Fibroblast of skin of left biceps (primary cell): ENCODE data around the gene ALPI.

Experiments used
- DNase-seq, 2 experiments: peaks; one replicate each; pipeline ENCODE4 v3.0.0-alpha.2; 2013; ENCODE audit warnings: low read depth in 2 of 2

Gene ALPI

DNA sequence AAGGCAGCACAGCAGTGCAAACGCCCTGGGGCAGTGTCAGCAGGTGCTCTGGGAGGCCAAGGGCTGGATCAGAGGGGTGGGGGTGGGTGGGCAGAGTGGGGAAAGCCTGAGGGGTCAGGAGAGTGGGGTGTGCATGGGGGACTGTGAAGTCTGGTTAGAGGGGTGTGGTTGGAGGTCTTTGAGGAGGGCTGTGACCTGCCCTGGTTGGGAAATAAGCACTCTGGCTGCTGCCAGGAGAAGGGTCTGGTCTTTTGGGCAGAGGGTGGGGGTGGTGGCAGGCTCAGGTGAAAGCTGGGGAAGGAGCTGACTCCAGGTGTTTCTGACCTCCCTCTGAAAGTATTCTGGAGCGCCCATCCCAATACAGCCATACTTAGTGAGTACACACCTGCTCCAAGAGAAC, 4.2 kb downstream of the ALPI start:
- DNase-seq, result no peak

DNA sequence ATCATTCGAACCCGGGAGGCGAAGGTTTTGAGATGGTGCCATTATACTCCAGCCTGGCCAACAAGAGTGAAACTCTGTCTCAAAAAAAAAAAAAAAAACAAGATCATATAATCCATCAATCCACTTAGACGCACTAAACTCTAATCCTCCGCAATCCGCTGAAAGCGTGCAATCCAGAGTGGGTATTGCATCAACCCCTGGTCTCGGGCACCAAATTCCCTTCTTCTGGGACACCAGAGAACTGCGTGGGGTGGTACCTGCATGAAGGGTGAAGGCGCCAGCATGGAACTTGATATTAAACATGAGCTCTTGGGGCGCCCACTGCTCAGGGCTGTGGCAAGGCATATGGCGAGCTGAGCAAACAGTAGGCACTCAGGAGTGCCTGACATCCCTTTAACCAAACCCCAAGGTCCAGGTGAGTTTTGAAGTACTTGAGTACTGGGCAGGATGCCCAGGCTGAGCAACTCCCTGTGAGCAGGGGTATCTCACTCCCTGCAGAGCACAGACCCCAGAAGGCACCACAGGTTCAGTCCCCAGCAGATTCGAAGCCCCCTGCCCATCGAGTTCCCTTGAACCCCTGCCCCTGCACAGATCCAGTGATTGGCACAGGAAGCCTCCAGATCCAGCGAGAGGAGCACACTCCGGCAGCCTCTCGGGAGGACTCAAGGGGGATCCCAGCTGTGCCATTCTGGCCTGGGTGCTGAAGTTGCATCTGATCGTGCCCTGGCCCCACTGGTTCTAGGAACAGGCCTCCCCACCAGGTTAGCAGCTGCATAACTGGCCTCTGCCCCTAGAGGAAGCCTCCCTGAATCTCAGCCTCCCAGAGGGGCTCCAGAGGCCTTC, 8.0 kb downstream of the ALPI start:
- no peak for DNase-seq

DNA sequence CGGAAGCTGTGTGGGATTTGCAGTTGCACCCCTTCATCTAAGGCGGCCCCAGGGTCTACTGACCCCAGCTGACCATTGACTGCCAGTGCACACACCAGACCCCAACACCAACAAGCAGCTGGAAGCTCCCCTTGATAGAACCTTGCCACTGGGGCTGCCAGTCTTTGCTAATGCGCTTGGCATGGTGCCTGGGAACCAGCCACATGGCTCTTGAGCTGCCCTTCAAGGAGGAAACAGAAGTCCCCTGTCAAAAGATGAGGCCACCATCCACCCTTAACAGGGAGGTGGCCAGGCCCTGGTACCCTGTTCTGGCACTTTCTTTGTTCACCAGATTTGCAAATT, 8.6 kb downstream of the ALPI start:
- DNase-seq, result no peak

DNA sequence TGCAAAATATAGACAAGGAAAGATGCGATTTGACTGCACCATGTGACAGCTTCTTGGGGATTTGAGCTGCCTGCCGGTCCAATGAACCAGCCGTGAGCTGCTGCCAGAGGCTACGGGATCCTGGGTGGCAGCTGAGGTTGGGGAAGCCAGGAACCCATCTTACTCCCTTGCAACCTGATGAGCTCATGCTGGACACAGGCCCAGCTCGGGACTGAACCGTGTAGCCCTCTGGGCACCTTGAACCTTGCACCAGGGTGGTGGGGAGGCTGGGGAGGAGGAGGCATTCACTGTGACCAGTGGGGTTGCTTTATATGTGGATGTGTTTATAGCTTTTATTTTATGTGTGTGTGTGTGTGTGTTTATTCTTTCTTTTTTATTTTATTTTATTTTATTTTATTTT, 9.1 kb downstream of the ALPI start:
- DNase-seq, result no peak

DNA sequence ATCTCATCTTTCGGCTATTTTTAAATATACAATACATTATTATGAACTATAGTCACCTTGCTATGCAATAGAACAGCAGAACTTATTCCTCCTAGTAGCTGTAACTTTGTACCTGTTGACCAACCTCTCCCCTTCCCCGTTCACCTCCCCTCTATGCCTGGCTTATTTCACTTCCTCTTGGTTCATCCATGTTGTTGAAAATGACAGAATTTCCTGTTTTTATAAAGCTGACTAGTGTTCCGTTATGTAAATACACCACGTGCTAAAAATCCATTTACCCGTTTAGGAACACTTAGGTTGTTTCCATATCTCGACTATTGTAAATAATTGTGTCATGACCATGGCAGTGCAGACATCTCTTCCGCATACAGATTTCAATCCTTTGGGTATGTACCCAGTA, 10.3 kb downstream of the ALPI start:
- no peak for DNase-seq

DNA sequence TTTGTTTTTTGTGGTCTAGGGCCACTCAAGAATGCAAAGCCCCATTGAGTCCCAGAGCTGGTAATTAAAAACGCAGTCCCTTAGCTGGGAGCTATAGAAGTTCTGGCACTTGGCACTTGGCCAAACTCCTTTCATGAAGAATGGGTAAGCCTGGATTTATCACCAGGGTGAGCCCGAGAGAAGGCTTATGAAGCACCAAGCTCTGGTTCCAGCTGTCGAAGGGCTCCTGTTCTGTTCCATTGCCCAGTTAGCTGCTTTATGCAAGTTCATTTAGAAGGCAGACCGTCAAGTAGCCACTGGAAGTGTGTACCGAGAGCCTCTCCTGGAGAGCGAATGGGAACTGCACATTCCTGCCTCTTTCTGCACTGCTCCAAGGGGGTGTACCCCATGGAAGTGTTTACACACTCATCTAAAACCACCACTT, 17.5 kb downstream of the ALPI start:
- DNase-seq, result no peak

DNA sequence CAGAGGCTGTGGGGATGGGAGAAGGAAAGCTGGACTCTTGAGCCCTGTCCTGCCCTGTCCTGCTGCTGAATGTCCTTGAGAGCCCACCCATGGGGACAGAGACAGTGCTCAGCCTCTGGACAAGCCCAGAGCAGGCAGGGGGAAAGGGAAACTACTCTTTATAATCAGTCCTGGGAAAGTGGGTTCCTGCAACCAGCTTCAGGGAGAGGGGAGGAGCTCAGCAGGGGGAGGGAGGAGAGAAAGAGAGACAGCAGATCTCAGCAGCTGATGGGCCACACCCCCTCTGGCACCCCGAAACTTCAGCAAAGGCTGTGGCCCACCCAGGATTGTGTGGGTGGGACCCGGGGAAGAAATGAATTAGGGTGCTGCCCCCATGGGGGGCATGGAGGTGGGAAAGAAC, 20.1 kb downstream of the ALPI start:
- DNase-seq, result no peak

DNA sequence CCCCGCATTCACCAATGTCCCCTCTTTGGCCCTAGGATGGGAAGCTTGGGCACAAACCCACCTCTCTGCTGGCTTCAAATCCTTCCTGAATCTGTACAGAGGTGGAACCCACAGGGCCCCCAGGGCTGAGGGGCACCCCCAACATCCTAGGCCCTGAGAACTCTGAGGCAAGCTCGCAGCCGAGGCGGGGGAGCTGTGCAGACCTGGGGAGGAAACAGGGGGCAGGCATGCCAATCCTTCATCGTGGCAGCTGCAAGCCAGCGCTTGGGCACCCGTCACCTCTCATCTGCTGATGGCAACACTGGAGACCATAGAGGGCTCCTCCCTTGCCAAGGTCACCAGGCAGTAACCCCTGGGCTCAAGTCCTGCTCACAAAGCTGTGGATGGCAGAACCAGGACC, 20.8 kb downstream of the ALPI start:
- DNase-seq, result no peak

DNA sequence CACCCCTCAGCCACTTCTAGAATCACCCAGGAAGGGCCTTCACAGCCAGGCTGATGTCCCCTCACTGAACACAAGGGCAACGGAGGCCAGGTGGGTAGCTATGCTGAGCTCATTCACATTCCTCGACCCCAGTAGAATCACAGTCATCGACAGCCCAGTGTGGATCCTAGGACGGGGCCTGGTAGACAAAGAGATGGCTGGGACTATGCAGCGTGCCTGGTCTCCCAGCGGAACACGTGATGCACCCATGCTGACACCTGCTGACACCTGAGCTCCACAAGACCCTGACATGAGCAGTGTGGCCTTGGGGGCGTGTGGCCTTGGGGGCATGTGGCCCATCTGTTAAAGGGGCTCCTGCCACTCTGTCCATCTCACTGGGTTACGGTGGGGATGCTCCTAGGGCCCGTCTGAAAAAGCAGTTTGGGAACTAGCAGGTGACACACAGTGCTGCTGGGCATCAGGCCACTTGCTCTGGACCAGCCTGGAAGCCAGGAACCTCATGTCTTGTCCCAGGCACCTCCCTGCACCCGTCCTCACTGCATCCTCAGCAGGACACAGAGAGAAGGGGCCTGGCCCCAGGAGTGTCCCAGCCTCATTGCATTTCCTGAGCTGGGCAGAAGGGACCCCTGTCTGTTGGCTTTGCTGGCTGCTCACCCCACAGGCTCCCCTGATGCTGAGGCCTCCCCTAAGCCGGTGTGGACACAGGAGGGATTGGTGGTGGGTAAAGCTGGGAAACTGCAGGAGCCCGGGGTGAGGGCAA, 22.0 kb downstream of the ALPI start:
- no peak for DNase-seq

DNA sequence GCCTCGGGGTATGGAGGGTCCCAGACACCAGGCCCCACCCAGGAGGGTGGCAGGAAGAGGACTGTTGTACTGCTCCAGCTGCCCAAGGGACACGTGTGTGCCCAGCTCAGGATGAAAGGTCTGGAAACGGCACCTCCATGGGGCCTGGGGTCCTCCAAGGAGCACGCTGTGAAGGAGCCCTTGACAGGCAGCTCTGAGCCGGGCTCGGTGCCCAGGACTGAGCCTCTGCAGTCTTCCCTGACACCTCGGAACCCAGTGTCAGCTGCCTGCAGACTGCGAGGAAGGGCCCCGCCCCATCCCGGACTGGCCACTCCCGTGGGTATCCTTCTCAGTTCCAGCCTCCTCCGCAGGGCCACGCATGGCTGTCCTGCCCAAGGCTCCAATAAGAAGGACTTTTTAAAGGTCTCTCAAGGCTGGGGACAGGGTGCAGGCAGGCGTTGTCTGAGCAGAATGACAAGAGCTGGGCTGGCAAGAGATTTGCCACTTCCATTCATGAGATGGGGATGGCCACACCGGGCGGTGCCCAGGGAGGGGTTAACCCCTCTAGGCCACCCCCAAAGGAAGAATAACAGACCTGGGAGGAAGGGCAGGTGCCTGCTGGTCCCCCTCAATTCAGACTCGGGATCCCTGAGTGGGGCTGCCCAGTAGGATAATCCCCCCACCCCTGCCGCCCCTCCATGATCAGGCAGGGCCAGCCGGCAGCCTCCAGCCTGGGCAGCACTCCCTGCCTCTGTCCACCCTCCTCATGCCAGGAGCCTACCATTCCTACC, 22.8 kb downstream of the ALPI start:
- DNase-seq, result no peak

DNA sequence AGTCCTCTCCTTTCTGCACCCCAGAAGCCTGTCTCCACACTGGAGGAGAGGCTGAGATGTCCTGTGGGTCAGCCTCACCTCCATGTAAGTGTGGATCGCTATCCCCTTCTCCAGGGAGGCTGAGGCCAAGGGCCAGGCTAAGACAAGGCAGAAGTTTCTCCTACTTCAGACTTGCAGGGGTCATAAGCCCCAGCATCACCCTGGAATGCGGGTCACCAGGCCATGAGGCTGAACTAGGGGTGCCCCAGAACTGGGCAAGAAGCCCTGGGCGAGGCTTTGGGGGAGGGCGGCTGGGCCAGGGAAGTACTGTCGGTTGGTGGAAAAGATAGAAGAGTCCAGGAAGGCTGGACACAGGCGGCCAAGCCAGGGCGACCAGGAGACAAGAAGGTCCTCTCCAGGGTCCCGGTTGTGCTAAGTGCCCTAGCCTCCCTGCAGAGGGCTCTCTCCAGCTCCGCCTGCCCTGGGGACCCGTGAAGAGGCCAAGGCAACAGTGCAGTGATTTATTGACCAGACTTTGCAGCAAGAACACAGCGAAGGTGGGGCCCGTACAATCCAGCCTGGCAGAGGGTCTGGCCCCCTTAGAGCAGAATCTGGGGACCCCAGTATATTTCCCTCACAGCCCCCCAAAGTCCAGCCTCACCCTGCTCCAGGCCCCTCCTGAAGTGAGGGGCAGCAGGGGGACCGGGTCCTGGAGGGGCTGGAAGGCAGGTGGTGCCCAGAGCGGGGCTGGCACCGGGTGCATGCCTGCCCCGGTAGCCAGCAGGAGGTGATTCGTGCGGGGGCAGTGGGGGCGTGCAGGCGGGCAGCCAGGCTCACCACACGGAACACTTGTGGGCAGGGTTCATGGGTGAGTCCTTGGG, 23.6 kb downstream of the ALPI start:
- DNase-seq, result no peak

DNA sequence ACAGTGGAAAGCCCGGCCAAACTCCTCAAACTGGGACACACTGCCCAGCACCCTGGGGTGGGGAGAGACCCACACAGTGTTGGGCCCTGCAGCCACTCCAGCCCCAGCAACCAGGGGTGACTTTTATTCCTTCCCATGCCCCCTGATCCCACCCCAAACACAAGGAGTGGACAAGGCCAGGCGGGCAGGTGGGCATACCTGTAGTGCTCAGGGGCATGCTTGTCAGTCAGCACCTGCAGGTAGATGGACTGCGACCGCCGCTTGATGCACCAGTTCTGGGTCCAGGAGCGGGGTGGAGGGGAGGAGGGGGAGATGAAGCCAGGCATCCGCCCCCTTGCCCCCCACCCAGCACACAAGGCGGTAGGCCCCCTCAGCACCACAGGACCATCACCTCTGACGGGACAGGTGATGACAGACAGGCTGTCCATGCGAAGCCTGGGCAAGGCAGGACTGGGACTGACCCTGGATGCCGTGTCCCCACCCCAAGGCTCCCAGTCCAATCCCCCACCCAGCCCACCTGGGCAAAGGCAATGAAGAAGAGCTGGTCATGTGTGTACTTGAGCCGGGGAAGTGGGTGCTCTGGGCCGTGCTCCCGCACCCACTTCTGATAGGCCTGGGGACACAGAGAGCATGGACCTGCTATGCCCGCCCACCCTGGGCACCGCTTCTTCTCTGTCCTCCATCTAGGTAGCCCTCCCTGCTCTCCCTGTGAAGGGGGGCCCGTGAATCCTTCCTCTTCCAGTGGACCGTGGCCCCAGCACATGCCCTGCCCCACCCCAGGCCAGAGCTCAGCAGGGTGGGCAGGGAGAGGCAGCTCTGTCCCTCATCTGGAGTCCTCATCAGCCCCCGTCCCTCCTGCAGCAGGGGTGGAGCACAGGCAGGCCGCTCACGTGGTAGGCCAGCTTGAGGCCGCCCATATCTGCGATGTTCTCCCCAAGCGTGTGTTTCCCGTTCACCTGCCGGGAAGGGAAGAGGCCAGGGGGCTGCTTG, 24.5 kb downstream of the ALPI start:
- no peak for DNase-seq

DNA sequence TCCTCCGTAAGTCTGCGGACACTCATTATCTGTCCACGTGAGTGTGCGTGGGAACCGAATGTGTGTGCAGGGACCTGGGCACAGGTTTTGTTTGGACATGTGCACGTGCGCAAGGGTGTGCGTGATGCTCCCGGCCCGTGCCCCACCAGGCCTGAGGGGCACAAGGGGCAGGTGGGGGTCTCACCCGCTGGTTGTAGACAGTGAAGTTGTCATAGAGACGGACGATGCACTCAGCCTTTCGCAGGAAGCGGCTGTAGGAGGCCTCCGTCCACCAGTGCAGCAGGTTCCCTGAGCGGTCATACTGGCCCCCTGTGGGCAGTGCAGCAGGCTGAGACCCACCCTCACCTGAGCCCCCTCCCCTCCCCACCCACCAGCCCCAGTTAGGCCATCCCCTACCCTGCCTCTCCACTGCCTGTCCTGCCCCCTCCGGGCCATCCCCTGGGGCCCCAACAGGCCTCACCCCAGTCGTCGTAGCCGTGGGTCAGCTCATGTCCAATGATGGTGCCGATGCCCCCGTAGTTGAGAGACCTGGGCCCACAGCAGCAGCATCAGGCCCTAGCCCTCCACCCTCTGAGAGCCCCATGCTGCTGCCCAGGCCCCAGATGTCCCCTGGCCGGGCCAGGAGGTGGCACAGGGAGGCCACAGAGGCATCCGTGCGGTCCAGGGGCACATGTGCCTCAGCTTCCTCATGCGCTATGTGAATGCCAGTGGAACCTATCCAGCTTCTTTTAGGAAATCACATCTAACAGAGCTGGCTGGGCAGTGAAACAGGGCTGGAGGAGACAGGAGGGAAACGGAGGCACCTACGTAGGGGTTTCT, 25.6 kb downstream of the ALPI start:
- DNase-seq, result no peak

DNA sequence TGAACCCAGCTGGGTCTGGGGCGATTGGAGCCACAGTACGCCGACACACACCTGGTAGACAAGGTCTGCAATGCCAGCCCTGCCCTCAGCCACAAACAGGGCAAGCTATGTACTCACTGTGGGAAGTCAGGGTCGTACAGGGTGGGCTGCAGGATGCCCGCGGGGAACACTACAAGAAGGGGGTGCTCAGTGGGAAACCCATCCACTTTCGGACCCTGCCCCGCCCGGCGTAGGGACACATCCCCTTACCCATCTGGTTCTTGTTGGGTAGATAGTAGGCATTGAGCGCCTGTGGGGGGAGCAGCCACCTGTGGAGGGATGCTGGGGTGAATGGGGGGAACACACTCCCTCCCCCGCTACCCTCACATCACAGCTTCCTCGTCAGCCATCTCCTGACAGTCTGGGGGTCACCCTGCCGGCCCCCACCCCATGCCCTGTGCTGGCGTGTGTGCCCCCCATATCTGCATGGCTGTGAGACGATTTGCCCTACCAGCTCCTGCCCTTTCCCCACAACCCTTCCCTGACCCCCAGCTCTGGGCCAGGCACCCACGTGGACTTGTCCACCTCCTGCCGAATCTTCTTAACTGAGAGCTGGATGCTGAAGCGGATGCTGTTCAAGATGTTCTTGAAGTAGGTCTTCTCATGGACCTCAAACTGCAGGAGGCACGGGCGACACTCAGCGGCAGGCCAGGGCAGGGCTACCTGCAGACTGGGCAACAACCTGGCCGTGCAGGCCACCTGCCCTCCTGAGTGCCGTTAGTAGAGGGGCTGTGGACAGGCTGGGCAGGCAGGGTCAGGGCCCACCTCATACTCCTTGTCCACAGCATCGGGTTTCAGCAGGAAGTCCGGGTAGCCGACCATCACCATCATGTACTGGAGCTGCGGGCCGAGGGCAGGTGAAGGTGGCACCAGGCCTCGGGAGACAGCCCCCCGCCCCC, 26.6 kb downstream of the ALPI start:
- DNase-seq, result no peak

DNA sequence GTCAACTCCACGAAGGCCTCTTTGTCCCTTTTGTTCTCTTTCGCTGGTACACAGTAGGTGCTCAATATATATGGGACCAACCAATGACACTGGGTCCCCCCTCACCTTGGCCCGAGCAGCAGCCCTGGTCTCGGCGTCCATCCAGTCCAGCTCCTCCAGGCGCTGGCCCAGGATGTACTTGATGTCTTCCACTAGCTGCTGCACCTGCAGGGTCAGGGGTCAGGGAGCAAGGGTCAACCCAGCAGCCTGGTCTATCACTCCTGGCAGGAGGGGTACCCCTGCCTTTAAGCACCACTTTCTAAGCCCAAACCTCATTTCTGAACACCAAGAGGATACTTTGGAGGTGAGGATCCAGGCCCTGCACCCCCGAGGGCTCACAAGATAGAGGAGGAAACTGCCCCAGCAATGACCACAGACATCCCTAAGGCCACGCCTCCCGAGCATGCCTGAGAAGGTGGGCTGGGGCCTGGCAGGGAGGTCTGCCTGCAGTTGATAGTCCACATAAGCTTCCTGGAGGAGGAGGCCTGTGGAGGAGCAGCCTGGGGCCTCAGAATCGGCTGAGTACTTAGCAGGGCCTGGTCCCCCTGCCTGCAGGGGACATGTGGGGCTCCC, 27.5 kb downstream of the ALPI start:
- DNase-seq, result no peak

DNA sequence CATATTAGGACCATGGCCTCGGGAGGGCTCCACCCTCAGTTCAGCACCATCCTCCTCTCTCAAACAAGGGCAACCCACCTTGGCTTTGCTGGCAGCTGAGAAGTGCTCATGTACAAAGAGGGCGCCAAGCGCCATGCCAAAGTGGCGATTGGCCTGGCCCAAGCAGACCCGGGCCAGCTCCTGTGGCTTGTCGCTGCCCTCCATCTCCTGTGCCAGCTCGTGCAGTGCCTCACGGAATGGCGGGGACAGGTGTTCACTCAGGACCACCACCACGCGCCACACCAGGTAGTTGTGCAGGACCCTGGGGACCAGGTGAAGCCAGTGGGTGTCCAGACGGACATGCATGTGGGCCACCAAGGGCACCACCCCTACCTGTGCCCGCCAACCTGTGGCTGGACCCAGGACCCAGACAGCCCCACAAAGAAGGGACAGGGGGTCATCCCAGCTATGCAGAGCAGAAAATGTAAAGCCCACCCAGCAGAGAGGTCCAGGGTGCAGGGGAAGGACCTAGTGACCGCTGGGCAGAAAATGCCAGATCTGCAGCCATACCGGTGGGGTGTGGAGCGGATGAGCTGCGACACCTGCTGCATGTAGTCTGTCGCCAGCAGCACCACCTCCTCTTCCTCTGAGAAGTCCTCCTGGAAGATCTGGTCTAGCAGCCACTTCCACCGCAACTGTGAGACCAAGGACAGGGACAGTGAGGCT, 28.1 kb downstream of the ALPI start:
- DNase-seq, result no peak

DNA sequence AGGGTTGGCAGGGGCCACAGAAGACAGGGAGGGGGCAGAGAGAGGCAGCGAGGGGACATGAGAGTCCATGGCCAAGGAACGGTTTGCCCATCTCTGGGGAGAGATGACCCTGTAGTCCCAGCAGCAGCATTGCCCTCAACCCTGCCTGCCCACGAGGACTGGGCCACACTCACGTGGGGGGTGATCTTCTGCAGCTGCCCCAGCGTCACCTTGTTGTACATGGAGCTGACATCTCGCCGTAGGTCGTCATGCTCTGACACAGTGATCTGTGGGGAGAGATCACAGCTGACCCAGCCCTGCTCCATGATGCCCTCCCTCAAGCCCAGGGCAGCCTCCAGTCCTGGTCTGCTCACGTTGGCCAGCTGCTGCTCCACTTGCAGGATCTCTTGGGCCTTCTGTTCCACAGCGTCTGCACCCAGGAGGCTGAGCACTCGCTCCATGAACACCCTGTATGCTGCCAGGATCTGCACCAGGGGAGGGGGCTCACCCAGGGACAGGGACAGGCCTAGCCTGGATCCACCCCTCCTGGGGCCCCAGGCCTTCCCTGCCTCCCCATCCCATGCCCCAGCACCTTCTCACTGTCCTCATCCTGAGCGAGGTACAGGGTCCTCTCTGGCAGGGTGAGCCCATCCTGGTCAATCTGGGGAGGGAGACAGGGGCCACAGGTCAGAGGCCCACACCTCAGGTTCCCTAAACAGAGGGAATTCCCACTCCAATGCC, 28.8 kb downstream of the ALPI start:
- DNase-seq, result no peak
